ENCODE measurements around the gene ODAD4. TPM values are rescaled to one million over a fixed set of nuclear protein-coding genes. Genes with fewer than 3 reads are reported as not detected.
"Not testable (repeated sequence)": the region's sequence is repeated elsewhere in the genome, so short reads cannot be mapped to it uniquely, and the experiment has no call there.

Gene ODAD4
- total RNA-seq, 2 experiments from 2014 or later: 1.7 to 2.0 TPM

GRCh38 chr17:41917679-41918313 lies 12.6 kb upstream of the ODAD4 start:
- H3K27me3 Mint-ChIP-seq: no peaks in the 10 kb centered on the region
- peaks cover 35% of the 10 kb centered on the region for H3K36me3 Mint-ChIP-seq (ENCODE audit: low read depth)
- ChIA-PET POLR2A (interaction anchor here (0.7 to 4.0 kb wide), 25 partner anchors 9 to 1443 kb away, joined by 3 to 108 read pairs (median 4); partner anchors contain the start of genes CNP, DHX58, DNAJC7 and EIF1), CTCF (interaction anchor here (1.0 to 2.5 kb wide), 9 partner anchors 11 to 229 kb away, joined by 3 to 21 read pairs (median 6); partner anchors contain the start of genes CNP, DNAJC7, EIF1 and JUP)
- H3K9me3 Mint-ChIP-seq: no peaks in the 10 kb centered on the region
- peak overlapping the region; percentile 96 for H3K4me3 Mint-ChIP-seq
- peaks cover 41% of the 10 kb centered on the region for H3K4me1 Mint-ChIP-seq
- DNase-seq: peak; percentile 38
- peak overlapping the region; percentile 90 for H3K27ac Mint-ChIP-seq

- CTCF ChIA-PET: interaction anchor here (0.8 to 2.5 kb wide), 14 partner anchors 10 to 240 kb away, joined by 3 to 21 read pairs (median 4); partner anchors contain the start of genes CNP, DNAJC7, EIF1 and JUP
- no peaks in the 10 kb centered on the region for H3K27me3 Mint-ChIP-seq
Observed at GRCh38 chr17:41918314-41919164, 11.9 kb upstream of the ODAD4 start, which contains the start of gene ACLY. TSS of gene ACLY (minus strand) at chr17:41918951. CDS start at chr17:41913873, 5,078 bp downstream.

GRCh38 chr17:41919165-41919817 lies 11.1 kb upstream of the ODAD4 start:
- ChIA-PET CTCF (interaction anchor here (1.0 to 2.5 kb wide), 10 partner anchors 9 to 240 kb away, joined by 3 to 21 read pairs (median 4); partner anchors contain the start of genes DNAJC7, EIF1, KLHL11 and NKIRAS2), POLR2A (interaction anchor here (0.8 to 4.0 kb wide), 15 partner anchors 10 to 230 kb away, joined by 3 to 108 read pairs (median 8); partner anchors contain the start of genes CNP, DHX58, DNAJC7 and EIF1)
- H3K27me3 Mint-ChIP-seq: no peaks in the 10 kb centered on the region

More at GRCh38 chr17:41918314-41919164, 11.9 kb upstream of the ODAD4 start, which contains the start of gene ACLY:
- DNase-seq: peak; percentile 97
- peak within 1 kb of the TSS; percentile 90 for H3K27ac Mint-ChIP-seq
- H3K36me3 Mint-ChIP-seq (ENCODE audit: low read depth): peaks cover 28% of the 10 kb centered on the region
- H3K4me3 Mint-ChIP-seq: peak within 1 kb of the TSS; percentile 96
- peaks cover 38% of the 10 kb centered on the region for H3K4me1 Mint-ChIP-seq
- H3K9me3 Mint-ChIP-seq: no peaks in the 10 kb centered on the region
- POLR2A ChIA-PET: interaction anchor here (0.5 to 4.0 kb wide), 27 partner anchors 9 to 1442 kb away, joined by 3 to 108 read pairs (median 4); partner anchors contain the start of genes CNP, DHX58, DNAJC7 and EIF1

GRCh38 chr17:41919840-41920579 lies 10.4 kb upstream of the ODAD4 start:
- CTCF ChIA-PET: interaction anchor here (0.6 kb wide), 1 partner anchor 230 kb away, joined by 3 read pairs; no protein-coding TSS in a partner anchor
- no peak for DNase-seq

More at GRCh38 chr17:41919165-41919817, 11.1 kb upstream of the ODAD4 start:
- Mint-ChIP-seq H3K36me3 (ENCODE audit: low read depth) (peaks cover 23% of the 10 kb centered on the region), H3K4me1 (peaks cover 33% of the 10 kb centered on the region), H3K4me3 (peak overlapping the region; percentile 96), H3K27ac (peak overlapping the region; percentile 90), H3K9me3 (no peaks in the 10 kb centered on the region)
- no peak for DNase-seq

GRCh38 chr17:41920580-41920955 lies 9.8 kb upstream of the ODAD4 start:
- no peak for DNase-seq
- H3K9me3 Mint-ChIP-seq: no peaks in the 10 kb centered on the region
- no peaks in the 10 kb centered on the region for H3K27me3 Mint-ChIP-seq
- peaks cover 15% of the 10 kb centered on the region for H3K36me3 Mint-ChIP-seq (ENCODE audit: low read depth)
- no peak overlapping the region for H3K4me3 Mint-ChIP-seq
- CTCF ChIA-PET: interaction anchor here (0.6 to 1.1 kb wide), 2 partner anchors 38 to 231 kb away, joined by 3 read pairs; no protein-coding TSS in a partner anchor
- POLR2A ChIA-PET: interaction anchor here (1.8 kb wide), 1 partner anchor 10 kb away, joined by 8 read pairs; the partner anchor contains the start of gene ODAD4
- H3K27ac Mint-ChIP-seq: no peak overlapping the region
- H3K4me1 Mint-ChIP-seq: peaks cover 24% of the 10 kb centered on the region

More at GRCh38 chr17:41919840-41920579, 10.4 kb upstream of the ODAD4 start:
- Mint-ChIP-seq H3K27me3 (no peaks in the 10 kb centered on the region), H3K9me3 (no peaks in the 10 kb centered on the region), H3K4me3 (peak overlapping the region; percentile 52), H3K27ac (no peak overlapping the region), H3K36me3 (ENCODE audit: low read depth) (peaks cover 18% of the 10 kb centered on the region), H3K4me1 (peaks cover 26% of the 10 kb centered on the region)
- POLR2A ChIA-PET: interaction anchor here (2.9 to 4.0 kb wide), 2 partner anchors 10 to 56 kb away, joined by 22 to 108 read pairs; partner anchors contain the start of genes KLHL11 and ODAD4

- peak overlapping the region; percentile 26 for H3K27ac Mint-ChIP-seq
- ChIA-PET CTCF (no interaction called here), POLR2A (interaction anchor here (7.9 kb wide), 1 partner anchor 8 kb away, joined by 108 read pairs; the partner anchor contains the start of gene ACLY)
Observed at GRCh38 chr17:41925991-41926590, 4.3 kb upstream of the ODAD4 start.

GRCh38 chr17:41928693-41929251 lies 1.6 kb upstream of the ODAD4 start:
- peak overlapping the region; percentile 96 for H3K27ac Mint-ChIP-seq
- H3K4me1 Mint-ChIP-seq: peaks cover 57% of the 10 kb centered on the region
- ChIA-PET CTCF (interaction anchor here (0.7 to 1.9 kb wide), 6 partner anchors 10 to 465 kb away, joined by 3 to 7 read pairs (median 5); partner anchors contain the start of genes ACLY, DNAJC7, P3H4 and STAT3), POLR2A (interaction anchor here (2.2 to 7.9 kb wide), 4 partner anchors 10 to 88 kb away, joined by 10 to 108 read pairs (median 34); partner anchors contain the start of genes ACLY, CNP and DNAJC7)
- no peaks in the 10 kb centered on the region for H3K27me3 Mint-ChIP-seq
- DNase-seq: no peak
- H3K4me3 Mint-ChIP-seq: peak overlapping the region; percentile 95
- H3K36me3 Mint-ChIP-seq (ENCODE audit: low read depth): peaks cover 2% of the 10 kb centered on the region
- H3K9me3 Mint-ChIP-seq: no peaks in the 10 kb centered on the region

More at GRCh38 chr17:41925991-41926590, 4.3 kb upstream of the ODAD4 start:
- no peak overlapping the region for H3K4me3 Mint-ChIP-seq
- DNase-seq: no peak
- no peaks in the 10 kb centered on the region for H3K9me3 Mint-ChIP-seq
- H3K36me3 Mint-ChIP-seq (ENCODE audit: low read depth): peaks cover 2% of the 10 kb centered on the region
- no peaks in the 10 kb centered on the region for H3K27me3 Mint-ChIP-seq
- peaks cover 32% of the 10 kb centered on the region for H3K4me1 Mint-ChIP-seq

- H3K9me3 Mint-ChIP-seq; H3K36me3 Mint-ChIP-seq (ENCODE audit: low read depth); H3K27me3 Mint-ChIP-seq; DNase-seq: not testable (repeated sequence)
- H3K4me3 Mint-ChIP-seq: peak overlapping the region; percentile 95
- POLR2A ChIA-PET: interaction anchor here (0.6 to 7.9 kb wide), 16 partner anchors 9 to 1437 kb away, joined by 3 to 108 read pairs (median 5); partner anchors contain the start of genes ACLY, CNP, DHX58 and DNAJC7
- CTCF ChIA-PET: interaction anchor here (0.5 to 1.4 kb wide), 17 partner anchors 9 to 1837 kb away, joined by 3 to 21 read pairs (median 4); partner anchors contain the start of genes ACLY, CNP, DHX58 and DNAJC7
- peaks cover 57% of the 10 kb centered on the region for H3K4me1 Mint-ChIP-seq
- peak overlapping the region; percentile 96 for H3K27ac Mint-ChIP-seq
Observed at GRCh38 chr17:41930833-41931156, 378 bp downstream of the ODAD4 start.

GRCh38 chr17:41931715-41932114 lies 1.3 kb downstream of the ODAD4 start:
- POLR2A ChIA-PET: interaction anchor here (7.9 kb wide), 1 partner anchor 13 kb away, joined by 108 read pairs; the partner anchor contains the start of gene ACLY
- not testable (repeated sequence) for DNase-seq; H3K36me3 Mint-ChIP-seq (ENCODE audit: low read depth); H3K9me3 Mint-ChIP-seq; H3K27me3 Mint-ChIP-seq
- peak overlapping the region; percentile 82 for H3K27ac Mint-ChIP-seq
- peak overlapping the region; percentile 95 for H3K4me3 Mint-ChIP-seq
- CTCF ChIA-PET: interaction anchor here (1.4 kb wide), 1 partner anchor 31 kb away, joined by 4 read pairs; no protein-coding TSS in a partner anchor
- peaks cover 52% of the 10 kb centered on the region for H3K4me1 Mint-ChIP-seq

GRCh38 chr17:41932816-41933389 lies 2.5 kb downstream of the ODAD4 start:
- Mint-ChIP-seq H3K36me3 (ENCODE audit: low read depth) (peaks cover 2% of the 10 kb centered on the region), H3K4me3 (peak overlapping the region; percentile 25), H3K4me1 (peaks cover 49% of the 10 kb centered on the region), H3K27ac (peak overlapping the region; percentile 82), H3K9me3 (no peaks in the 10 kb centered on the region), H3K27me3 (no peaks in the 10 kb centered on the region)
- peak; percentile 23 for DNase-seq
- POLR2A ChIA-PET: interaction anchor here (0.9 to 7.9 kb wide), 5 partner anchors 10 to 180 kb away, joined by 3 to 108 read pairs (median 5); partner anchors contain the start of genes ACLY, CNP and DHX58
- CTCF ChIA-PET: interaction anchor here (0.6 to 1.4 kb wide), 9 partner anchors 14 to 793 kb away, joined by 3 to 5 read pairs (median 4); partner anchors contain the start of gene ACLY
